ELR (cell line): ENCODE measurements around the gene RELL1.
"Not testable (repeated sequence)": the region's sequence is repeated elsewhere in the genome, so short reads cannot be mapped to it uniquely, and the experiment has no call there.

ENCODE experiments used
- DNase-seq: peaks from one replicate; pipeline ENCODE4 v3.0.0-alpha.2; 2015; ENCODE audit warnings: low read depth

RELL1 gene

GRCh38 chr4:37693030-37693429 lies 6.9 kb upstream of the RELL1 start:
- DNase-seq: no peak

GRCh38 chr4:37690976-37691375 lies 4.8 kb upstream of the RELL1 start:
- DNase-seq: no peak

- DNase-seq: no peak
Measured at GRCh38 chr4:37689353-37690095, 3.3 kb upstream of the RELL1 start.

GRCh38 chr4:37687681-37688080 lies 1.5 kb upstream of the RELL1 start:
- no peak for DNase-seq

GRCh38 chr4:37687194-37687562 lies 1.0 kb upstream of the RELL1 start:
- peak; percentile 17 for DNase-seq

GRCh38 chr4:37685823-37686372 lies 278 bp downstream of the RELL1 start:
- DNase-seq: peak; percentile 59

- DNase-seq: peak; percentile 50
Measured at GRCh38 chr4:37685161-37685822, 884 bp downstream of the RELL1 start.

- no peak for DNase-seq
Measured at GRCh38 chr4:37684154-37684553, 2.0 kb downstream of the RELL1 start.

- DNase-seq: peak; percentile 28
Measured at GRCh38 chr4:37682701-37683401, 3.3 kb downstream of the RELL1 start.

GRCh38 chr4:37680089-37680488 lies 6.1 kb downstream of the RELL1 start:
- DNase-seq: no peak

GRCh38 chr4:37679301-37679700 lies 6.9 kb downstream of the RELL1 start:
- no peak for DNase-seq

GRCh38 chr4:37678624-37679023 lies 7.6 kb downstream of the RELL1 start:
- no peak for DNase-seq

GRCh38 chr4:37675587-37676290 lies 10.4 kb downstream of the RELL1 start:
- no peak for DNase-seq

- no peak for DNase-seq
Measured at GRCh38 chr4:37674439-37674838, 11.7 kb downstream of the RELL1 start.

- no peak for DNase-seq
Measured at GRCh38 chr4:37673538-37674192, 12.5 kb downstream of the RELL1 start.

GRCh38 chr4:37671072-37671471 lies 15.1 kb downstream of the RELL1 start:
- DNase-seq: no peak

GRCh38 chr4:37670249-37670648 lies 15.9 kb downstream of the RELL1 start:
- no peak for DNase-seq

- not testable (repeated sequence) for DNase-seq
Measured at GRCh38 chr4:37669124-37669523, 17.1 kb downstream of the RELL1 start.

- DNase-seq: peak; percentile 15
Measured at GRCh38 chr4:37667197-37668100, 18.7 kb downstream of the RELL1 start.

- DNase-seq: peak; percentile 97
Measured at GRCh38 chr4:37666625-37667071, 19.5 kb downstream of the RELL1 start.
